GM10266 (cell line): Measurements from ENCODE around the gene LSM14B.

ENCODE experiments used
- DNase-seq: peaks from one replicate; pipeline ENCODE4 v3.0.0; 2012; ENCODE audit errors: extremely low spot score
- TF ChIP-seq, protein P1 (sequence below): IDR thresholded peaks from 2 replicates; pipeline ENCODE4 v1.5.1; 2012; ENCODE audit warnings: mild to moderate bottlenecking, low read depth; ENCODE audit not compliant: control insufficient read depth, insufficient read depth; ENCODE audit errors: missing control alignments

The LSM14B gene

DNA sequence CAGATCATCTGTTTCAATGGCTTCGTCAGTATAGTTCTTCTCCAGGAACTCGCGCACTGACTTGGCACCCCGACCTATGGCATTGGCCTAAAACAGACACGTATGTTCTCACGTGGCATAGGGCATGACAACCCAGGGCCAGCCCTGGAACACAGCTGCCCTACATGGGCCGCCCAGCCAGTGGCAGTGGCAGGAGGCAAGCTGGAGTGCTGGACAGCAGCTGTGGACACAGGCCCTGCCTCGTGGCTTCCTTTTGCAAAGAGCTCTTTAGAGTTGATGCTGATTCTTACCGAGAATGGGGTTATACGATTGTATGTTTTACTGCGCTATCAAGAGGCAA lies 15.9 kb downstream of the LSM14B start:
- DNase-seq = no peak
- TF ChIP-seq, protein P1, sequence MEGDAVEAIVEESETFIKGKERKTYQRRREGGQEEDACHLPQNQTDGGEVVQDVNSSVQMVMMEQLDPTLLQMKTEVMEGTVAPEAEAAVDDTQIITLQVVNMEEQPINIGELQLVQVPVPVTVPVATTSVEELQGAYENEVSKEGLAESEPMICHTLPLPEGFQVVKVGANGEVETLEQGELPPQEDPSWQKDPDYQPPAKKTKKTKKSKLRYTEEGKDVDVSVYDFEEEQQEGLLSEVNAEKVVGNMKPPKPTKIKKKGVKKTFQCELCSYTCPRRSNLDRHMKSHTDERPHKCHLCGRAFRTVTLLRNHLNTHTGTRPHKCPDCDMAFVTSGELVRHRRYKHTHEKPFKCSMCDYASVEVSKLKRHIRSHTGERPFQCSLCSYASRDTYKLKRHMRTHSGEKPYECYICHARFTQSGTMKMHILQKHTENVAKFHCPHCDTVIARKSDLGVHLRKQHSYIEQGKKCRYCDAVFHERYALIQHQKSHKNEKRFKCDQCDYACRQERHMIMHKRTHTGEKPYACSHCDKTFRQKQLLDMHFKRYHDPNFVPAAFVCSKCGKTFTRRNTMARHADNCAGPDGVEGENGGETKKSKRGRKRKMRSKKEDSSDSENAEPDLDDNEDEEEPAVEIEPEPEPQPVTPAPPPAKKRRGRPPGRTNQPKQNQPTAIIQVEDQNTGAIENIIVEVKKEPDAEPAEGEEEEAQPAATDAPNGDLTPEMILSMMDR = no peak

DNA sequence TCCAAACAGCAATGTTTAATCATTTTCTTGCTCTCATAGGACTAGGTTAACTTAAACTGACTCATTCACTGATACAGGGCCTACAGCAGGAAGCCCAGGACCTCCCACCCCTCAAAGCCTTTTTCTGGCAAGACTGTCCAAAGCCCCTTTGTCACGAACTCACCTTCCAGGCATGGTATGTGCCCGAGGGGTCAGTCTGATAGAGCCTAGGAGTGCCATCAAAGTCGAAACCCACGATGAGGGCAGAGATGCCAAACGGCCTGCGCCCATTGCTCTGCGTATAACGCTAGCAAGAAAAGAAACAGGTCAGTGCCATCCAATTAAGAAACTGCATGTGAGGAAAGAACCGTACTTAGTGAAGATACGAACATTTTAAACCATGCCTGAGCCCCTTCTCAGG lies 16.6 kb downstream of the LSM14B start:
- TF ChIP-seq, protein P1 = no peak
- no peak for DNase-seq

DNA sequence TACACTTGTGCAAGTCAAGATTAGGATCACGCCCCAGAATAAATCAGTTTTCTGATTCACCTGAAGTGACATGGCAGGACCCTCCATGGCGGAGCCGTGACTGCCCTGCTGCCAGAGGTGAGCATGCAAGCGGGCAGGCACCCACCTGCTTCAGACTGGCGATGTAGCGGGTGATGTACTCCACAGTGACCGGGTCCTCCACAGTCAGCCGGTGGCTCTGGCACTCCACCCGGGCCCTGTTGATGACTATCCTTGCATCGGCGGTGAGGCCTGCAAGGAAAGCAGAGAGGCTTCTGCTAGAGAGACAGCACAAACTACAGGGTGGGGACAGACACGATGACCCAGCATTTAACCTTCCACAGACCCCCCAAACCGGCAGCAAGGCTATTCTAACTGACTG lies 17.4 kb downstream of the LSM14B start:
- TF ChIP-seq, protein P1 = no peak
- DNase-seq = no peak

DNA sequence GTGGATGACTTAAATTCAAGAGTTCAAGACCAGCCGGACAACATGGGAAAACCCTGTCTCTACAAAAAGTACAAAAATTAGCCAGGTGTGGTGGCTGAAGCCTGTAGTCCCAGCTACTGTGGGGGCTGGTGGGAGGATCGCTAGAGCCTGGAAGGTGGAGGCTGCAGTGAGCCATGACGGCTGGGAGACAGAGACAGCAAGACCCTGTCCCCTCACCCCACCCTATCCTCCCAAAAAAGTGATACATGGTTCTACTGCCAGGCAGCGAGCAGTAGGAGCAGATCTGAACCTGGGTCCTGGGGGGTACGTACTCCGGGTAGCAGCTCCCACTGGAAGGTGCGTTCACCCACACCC lies 18.7 kb downstream of the LSM14B start:
- no peak for DNase-seq
- TF ChIP-seq, protein P1 = no peak

DNA sequence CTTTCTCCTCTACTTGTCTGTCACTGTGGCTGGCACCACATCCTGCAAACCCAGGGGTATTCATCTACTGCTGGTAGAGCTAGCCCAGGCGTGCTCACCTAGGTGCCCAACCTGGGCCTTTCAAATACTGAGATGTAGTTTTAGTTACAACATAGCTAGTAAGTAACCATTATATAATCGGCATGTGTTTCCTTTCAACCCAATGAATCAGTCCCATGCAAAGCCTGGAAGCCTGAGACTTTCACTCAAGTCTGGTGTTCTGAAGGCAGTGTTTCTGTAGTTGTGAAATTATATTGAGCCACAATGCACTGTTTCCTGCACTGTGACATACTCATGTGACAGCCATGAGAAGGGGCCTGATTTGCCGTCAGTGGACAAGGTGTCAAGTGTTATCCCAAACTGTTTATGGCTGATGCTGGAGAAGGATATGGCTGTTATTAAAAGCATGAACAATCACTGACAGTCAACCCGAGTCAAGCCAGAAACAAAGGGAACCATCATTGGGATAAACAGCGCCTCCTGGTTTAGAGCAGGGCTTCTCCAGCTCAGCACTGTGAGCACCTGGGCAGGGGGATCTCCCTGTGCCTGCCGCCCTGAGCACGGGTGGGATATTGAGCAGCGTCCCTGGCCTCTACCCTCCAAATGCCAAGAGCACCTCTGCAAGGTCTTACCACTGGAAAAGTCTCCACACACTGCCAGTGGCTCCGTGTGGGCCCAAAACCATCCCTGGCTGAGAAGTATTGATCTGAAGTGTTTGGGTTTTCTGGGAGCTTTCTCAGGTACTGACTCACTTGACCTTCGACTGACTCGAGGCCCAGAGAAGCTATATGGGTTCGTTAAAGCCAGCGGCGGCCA lies 19.3 kb downstream of the LSM14B start:
- TF ChIP-seq, protein P1 = peak; percentile 54
- DNase-seq = no peak

DNA sequence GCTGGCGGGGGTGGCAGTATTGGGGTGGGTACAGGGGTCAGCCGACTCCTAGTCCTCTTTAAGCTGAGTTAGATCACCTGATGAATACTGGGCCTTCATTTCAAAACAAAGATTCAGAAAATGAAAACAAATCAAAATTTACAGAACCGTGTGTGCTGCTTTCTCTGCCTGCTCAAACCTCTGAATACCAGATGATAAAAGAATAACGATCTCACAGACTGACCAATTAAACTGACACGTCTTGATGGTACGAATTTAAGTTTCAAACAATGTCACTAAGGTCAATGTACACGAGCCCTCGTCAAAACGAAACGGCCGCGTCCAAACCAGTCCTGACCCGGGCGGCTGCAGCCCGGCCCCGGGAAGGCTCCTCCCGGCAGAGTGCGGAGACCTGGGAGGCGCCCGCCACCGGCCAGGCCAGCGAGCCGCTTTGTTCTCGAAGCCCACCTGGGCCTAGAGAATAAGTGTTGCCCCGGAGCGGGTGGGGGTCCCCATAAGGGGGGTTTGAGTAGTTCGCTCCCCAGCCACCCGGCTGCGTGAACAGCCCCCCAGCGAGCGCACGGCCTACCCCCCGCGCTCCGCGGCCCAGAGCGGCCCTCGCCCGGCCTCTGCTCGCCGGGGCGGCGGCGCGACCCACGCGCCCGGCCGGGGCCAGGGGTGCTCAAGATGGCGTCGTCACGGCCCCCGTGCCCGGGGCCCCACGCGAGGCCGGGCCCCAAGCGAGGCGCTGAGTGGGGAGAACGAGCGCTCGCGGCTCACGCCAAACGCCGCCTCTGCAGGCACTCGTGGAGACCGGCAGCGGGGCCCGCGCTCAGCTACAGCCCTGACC lies 20.2 kb downstream of the LSM14B start:
- DNase-seq = no peak
- TF ChIP-seq, protein P1 = no peak
